Measurements from ENCODE around the gene ITGB8. TPM values are rescaled to one million over a fixed set of nuclear protein-coding genes. Genes with fewer than 3 reads are reported as not detected.

ITGB8 gene
- total RNA-seq, 1 donor from 2014 or later: 19.0 TPM

DNA sequence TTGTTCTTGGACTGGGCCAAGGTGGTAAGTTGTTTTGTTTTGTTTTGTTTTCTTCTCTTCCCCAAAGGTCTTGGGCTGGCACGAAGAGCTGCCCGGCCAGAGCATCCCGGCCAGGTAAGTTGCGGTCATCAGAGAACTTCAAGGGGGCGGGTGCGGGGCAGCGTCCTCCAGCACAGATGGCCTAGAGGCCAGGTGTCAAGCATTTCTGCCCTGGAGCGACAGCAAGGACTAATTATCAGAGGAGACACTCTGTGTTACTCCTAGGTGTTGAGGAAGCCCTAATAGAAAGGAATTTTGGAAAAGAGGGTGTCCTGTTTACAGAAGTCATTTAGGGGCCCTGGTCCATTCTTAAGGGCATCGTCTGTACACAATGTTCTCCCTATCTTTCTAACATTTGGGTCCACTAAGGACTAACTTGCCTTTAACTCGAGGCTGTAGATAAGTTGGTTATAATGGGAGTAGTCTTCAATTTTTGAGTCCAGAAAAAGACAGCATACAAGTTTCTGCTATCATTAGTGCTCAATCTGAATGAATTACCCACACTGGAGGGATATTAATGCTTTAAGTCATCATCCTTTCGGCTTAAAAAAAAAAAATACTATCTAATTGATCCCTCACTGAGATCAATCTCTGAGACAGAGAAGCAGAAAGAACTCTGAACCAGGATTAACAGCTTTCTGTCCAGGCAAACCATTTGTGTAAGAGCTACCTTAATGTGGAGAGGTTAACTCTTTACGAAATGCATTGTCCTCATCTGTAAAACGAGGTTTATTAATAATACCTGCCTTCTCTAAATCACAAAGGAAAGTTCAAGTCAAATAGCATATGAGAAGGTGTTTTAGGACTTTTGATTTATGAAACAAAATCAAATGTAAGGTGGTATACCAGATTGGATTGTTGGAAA, 1.5 kb downstream of the ITGB8 start:
- H3K4me3 Mint-ChIP-seq (ENCODE audit: unreplicated experiment): peak overlapping the region; percentile 99
- TF ChIP-seq, protein P1, sequence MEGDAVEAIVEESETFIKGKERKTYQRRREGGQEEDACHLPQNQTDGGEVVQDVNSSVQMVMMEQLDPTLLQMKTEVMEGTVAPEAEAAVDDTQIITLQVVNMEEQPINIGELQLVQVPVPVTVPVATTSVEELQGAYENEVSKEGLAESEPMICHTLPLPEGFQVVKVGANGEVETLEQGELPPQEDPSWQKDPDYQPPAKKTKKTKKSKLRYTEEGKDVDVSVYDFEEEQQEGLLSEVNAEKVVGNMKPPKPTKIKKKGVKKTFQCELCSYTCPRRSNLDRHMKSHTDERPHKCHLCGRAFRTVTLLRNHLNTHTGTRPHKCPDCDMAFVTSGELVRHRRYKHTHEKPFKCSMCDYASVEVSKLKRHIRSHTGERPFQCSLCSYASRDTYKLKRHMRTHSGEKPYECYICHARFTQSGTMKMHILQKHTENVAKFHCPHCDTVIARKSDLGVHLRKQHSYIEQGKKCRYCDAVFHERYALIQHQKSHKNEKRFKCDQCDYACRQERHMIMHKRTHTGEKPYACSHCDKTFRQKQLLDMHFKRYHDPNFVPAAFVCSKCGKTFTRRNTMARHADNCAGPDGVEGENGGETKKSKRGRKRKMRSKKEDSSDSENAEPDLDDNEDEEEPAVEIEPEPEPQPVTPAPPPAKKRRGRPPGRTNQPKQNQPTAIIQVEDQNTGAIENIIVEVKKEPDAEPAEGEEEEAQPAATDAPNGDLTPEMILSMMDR (IDR thresholded peaks at IDR 0.05; ENCODE audit: partially characterized antibody, unreplicated experiment): no peak
- peak; percentile 49 for DNase-seq
- peaks cover 12% of the 10 kb centered on the region for H3K4me1 Mint-ChIP-seq (ENCODE audit: low read depth, unreplicated experiment)
- H3K27ac Mint-ChIP-seq (ENCODE audit: unreplicated experiment): peak overlapping the region; percentile 99
- peaks cover 17% of the 10 kb centered on the region for H3K27me3 Mint-ChIP-seq (ENCODE audit: unreplicated experiment)
- H3K36me3 Mint-ChIP-seq (ENCODE audit: unreplicated experiment): no peaks in the 10 kb centered on the region
- peaks cover 23% of the 10 kb centered on the region for H3K9me3 Mint-ChIP-seq (ENCODE audit: unreplicated experiment)

DNA sequence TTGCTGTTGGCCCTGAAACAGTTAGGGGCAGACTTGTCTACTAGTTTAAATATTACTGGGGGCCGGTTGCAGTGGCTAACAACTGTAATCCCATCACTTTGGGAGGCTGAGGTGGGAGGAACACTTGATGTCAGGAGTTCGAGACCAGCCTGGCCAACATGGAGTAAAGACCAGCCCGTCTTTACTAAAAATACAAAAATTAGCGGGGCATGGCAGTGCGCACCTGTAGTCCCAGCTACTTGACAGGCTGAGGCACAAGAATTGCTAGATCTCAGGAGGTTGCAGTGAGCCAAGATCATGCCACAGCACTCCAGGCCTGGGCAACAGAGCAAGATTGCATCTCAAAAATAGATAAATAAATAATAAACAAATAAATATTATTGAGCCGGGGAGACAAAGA, 7.6 kb downstream of the ITGB8 start:
- no peak for DNase-seq
- H3K27ac Mint-ChIP-seq (ENCODE audit: unreplicated experiment): no peak overlapping the region
- no peaks in the 10 kb centered on the region for H3K27me3 Mint-ChIP-seq (ENCODE audit: unreplicated experiment)
- H3K9me3 Mint-ChIP-seq (ENCODE audit: unreplicated experiment): no peaks in the 10 kb centered on the region
- H3K4me3 Mint-ChIP-seq (ENCODE audit: unreplicated experiment): no peak overlapping the region
- TF ChIP-seq, protein P1 (IDR thresholded peaks at IDR 0.05; ENCODE audit: partially characterized antibody, unreplicated experiment): no peak
- peaks cover 4% of the 10 kb centered on the region for H3K36me3 Mint-ChIP-seq (ENCODE audit: unreplicated experiment)
- peaks cover 13% of the 10 kb centered on the region for H3K4me1 Mint-ChIP-seq (ENCODE audit: low read depth, unreplicated experiment)

DNA sequence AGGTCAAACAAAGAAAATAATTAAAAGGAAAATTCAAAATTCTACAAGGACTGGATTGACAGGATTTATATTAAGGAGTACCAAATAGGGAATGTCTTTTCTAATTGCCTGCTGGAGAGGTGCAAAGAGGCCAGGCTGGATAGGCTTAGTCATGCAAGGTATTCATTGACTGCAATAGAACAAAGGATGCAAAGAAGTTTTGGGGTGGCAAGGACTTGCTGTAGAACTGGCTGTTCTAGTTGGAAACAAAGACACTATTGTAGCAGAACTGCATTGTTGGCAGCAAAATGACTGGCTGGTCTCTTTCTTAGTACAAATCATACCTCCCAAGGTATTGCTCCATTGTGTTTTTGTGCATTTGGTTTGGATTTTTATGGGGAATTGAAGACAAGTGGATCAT, 10.1 kb downstream of the ITGB8 start:
- no peak overlapping the region for H3K27ac Mint-ChIP-seq (ENCODE audit: unreplicated experiment)
- no peaks in the 10 kb centered on the region for H3K27me3 Mint-ChIP-seq (ENCODE audit: unreplicated experiment)
- DNase-seq: no peak
- H3K9me3 Mint-ChIP-seq (ENCODE audit: unreplicated experiment): no peaks in the 10 kb centered on the region
- peaks cover 6% of the 10 kb centered on the region for H3K4me1 Mint-ChIP-seq (ENCODE audit: low read depth, unreplicated experiment)
- no peak overlapping the region for H3K4me3 Mint-ChIP-seq (ENCODE audit: unreplicated experiment)
- peaks cover 4% of the 10 kb centered on the region for H3K36me3 Mint-ChIP-seq (ENCODE audit: unreplicated experiment)
- TF ChIP-seq, protein P1 (IDR thresholded peaks at IDR 0.05; ENCODE audit: partially characterized antibody, unreplicated experiment): no peak

DNA sequence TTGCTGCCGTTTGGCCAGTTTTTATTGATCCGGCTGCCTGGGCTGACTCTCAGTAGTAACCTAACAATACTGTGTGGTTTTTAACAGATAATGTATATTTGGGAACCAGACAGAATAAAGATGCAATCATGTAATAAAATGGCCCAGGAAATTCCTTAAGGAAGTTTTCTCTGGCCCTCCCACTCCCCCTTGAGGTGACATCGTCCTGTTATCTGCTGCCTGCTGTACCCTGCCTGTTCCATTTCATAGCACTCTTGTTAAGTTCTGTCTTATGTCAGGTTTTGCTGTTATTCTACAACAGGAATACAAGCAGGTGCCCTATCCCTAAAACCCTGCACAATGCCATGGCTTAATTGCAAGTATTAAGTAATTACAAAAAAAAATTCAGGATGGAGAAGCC, 12.5 kb downstream of the ITGB8 start:
- no peak for DNase-seq

More for the DNA sequence above, 12.5 kb downstream of the ITGB8 start:
- Mint-ChIP-seq H3K27ac (ENCODE audit: unreplicated experiment) (no peak overlapping the region), H3K27me3 (ENCODE audit: unreplicated experiment) (no peaks in the 10 kb centered on the region), H3K36me3 (ENCODE audit: unreplicated experiment) (no peaks in the 10 kb centered on the region), H3K9me3 (ENCODE audit: unreplicated experiment) (no peaks in the 10 kb centered on the region), H3K4me3 (ENCODE audit: unreplicated experiment) (no peak overlapping the region), H3K4me1 (ENCODE audit: low read depth, unreplicated experiment) (peaks cover 6% of the 10 kb centered on the region)
- TF ChIP-seq, protein P1 (IDR thresholded peaks at IDR 0.05; ENCODE audit: partially characterized antibody, unreplicated experiment): no peak

All from glutamatergic neuron (in vitro differentiated cells).